ENCODE results near the gene RPL13A. TPM values are rescaled to one million over a fixed set of nuclear protein-coding genes. Genes with fewer than 3 reads are reported as not detected.

The RPL13A gene
- total and polyA plus RNA-seq, 9 of the 15 experiments (the other 6 are each of a cell fraction or from before 2014, with no cell fraction given): 1,744 to 5,482 (median 2,949) TPM

GRCh38 chr19:49443366-49444099 is 43.9 kb upstream of the RPL13A start (continued):
- TF ChIP-seq, protein P1, sequence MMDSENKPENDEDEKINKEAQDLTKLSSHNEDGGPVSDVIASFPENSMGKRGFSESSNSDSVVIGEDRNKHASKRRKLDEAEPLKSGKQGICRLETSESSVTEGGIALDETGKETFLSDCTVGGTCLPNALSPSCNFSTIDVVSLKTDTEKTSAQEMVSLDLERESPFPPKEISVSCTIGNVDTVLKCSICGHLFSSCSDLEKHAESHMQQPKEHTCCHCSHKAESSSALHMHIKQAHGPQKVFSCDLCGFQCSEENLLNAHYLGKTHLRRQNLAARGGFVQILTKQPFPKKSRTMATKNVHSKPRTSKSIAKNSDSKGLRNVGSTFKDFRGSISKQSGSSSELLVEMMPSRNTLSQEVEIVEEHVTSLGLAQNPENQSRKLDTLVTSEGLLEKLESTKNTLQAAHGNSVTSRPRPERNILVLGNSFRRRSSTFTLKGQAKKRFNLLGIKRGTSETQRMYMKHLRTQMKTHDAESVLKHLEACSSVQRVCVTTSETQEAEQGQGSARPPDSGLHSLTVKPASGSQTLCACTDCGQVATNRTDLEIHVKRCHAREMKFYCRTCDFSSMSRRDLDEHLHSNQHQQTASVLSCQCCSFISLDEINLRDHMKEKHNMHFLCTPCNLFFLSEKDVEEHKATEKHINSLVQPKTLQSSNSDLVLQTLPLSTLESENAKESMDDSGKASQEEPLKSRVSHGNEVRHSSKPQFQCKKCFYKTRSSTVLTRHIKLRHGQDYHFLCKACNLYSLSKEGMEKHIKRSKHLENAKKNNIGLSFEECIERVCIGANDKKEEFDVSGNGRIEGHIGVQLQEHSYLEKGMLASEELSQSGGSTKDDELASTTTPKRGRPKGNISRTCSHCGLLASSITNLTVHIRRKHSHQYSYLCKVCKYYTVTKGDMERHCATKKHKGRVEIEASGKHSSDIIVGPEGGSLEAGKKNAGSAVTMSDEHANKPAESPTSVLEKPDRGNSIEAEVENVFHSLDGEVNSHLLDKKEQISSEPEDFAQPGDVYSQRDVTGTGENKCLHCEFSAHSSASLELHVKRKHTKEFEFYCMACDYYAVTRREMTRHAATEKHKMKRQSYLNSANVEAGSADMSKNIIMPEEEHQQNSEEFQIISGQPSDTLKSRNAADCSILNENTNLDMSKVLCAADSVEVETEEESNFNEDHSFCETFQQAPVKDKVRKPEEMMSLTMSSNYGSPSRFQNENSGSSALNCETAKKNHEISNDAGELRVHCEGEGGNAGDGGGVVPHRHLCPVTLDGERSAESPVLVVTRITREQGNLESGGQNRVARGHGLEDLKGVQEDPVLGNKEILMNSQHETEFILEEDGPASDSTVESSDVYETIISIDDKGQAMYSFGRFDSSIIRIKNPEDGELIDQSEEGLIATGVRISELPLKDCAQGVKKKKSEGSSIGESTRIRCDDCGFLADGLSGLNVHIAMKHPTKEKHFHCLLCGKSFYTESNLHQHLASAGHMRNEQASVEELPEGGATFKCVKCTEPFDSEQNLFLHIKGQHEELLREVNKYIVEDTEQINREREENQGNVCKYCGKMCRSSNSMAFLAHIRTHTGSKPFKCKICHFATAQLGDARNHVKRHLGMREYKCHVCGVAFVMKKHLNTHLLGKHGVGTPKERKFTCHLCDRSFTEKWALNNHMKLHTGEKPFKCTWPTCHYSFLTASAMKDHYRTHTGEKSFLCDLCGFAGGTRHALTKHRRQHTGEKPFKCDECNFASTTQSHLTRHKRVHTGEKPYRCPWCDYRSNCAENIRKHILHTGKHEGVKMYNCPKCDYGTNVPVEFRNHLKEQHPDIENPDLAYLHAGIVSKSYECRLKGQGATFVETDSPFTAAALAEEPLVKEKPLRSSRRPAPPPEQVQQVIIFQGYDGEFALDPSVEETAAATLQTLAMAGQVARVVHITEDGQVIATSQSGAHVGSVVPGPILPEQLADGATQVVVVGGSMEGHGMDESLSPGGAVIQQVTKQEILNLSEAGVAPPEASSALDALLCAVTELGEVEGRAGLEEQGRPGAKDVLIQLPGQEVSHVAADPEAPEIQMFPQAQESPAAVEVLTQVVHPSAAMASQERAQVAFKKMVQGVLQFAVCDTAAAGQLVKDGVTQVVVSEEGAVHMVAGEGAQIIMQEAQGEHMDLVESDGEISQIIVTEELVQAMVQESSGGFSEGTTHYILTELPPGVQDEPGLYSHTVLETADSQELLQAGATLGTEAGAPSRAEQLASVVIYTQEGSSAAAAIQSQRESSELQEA (IDR thresholded peaks at IDR 0.05; ENCODE audit: low read depth): no peak
- TF ChIP-seq OTX1 (CRISPR knock-in tag; IDR thresholded peaks at IDR 0.05) (no peak), CXXC5 (CRISPR knock-in tag; IDR thresholded peaks at IDR 0.05) (peak; percentile 77), ZNF512 (tag; IDR thresholded peaks at IDR 0.05) (peak; percentile 89), ZBTB49 (CRISPR knock-in tag; IDR thresholded peaks at IDR 0.05; ENCODE audit: borderline replicate concordance) (no peak), ETV1 (tag; conservative IDR thresholded peaks at IDR 0.05; ENCODE audit: low read depth) (peak; percentile 83), MED1 (CRISPR knock-in tag; IDR thresholded peaks at IDR 0.05; ENCODE audit: borderline replicate concordance) (no peak)
- TF ChIP-seq, protein P2, sequence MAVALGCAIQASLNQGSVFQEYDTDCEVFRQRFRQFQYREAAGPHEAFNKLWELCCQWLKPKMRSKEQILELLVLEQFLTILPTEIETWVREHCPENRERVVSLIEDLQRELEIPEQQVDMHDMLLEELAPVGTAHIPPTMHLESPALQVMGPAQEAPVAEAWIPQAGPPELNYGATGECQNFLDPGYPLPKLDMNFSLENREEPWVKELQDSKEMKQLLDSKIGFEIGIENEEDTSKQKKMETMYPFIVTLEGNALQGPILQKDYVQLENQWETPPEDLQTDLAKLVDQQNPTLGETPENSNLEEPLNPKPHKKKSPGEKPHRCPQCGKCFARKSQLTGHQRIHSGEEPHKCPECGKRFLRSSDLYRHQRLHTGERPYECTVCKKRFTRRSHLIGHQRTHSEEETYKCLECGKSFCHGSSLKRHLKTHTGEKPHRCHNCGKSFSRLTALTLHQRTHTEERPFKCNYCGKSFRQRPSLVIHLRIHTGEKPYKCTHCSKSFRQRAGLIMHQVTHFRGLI (CRISPR knock-in tag; IDR thresholded peaks at IDR 0.05): no peak
- TF ChIP-seq, protein P3, sequence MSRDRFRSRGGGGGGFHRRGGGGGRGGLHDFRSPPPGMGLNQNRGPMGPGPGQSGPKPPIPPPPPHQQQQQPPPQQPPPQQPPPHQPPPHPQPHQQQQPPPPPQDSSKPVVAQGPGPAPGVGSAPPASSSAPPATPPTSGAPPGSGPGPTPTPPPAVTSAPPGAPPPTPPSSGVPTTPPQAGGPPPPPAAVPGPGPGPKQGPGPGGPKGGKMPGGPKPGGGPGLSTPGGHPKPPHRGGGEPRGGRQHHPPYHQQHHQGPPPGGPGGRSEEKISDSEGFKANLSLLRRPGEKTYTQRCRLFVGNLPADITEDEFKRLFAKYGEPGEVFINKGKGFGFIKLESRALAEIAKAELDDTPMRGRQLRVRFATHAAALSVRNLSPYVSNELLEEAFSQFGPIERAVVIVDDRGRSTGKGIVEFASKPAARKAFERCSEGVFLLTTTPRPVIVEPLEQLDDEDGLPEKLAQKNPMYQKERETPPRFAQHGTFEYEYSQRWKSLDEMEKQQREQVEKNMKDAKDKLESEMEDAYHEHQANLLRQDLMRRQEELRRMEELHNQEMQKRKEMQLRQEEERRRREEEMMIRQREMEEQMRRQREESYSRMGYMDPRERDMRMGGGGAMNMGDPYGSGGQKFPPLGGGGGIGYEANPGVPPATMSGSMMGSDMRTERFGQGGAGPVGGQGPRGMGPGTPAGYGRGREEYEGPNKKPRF (IDR thresholded peaks at IDR 0.05; ENCODE audit: low read depth, low read length): no peak
